HG03064 (cell line): ENCODE measurements around the gene PFAS.

Experiments
- ATAC-seq: cut with Tn5 transposase; IDR thresholded peaks from one replicate; pipeline ENCODE4 v1.9.1; 2021; ENCODE audit warnings: low read depth; ENCODE audit not compliant: unreplicated experiment

Gene PFAS

GRCh38 chr17:8267480-8268147 is 18.5 kb downstream of the PFAS start:
- no peak for ATAC-seq

- ATAC-seq: no peak
These were observed 19.6 kb downstream of the PFAS start for GRCh38 chr17:8268550-8269298.

- ATAC-seq: no peak
These were observed 23.3 kb downstream of the PFAS start for GRCh38 chr17:8272421-8272820.

GRCh38 chr17:8273884-8274444 is 24.9 kb downstream of the PFAS start:
- no peak for ATAC-seq

- no peak for ATAC-seq
These were observed 25.7 kb downstream of the PFAS start for GRCh38 chr17:8274816-8275215.

DNA sequence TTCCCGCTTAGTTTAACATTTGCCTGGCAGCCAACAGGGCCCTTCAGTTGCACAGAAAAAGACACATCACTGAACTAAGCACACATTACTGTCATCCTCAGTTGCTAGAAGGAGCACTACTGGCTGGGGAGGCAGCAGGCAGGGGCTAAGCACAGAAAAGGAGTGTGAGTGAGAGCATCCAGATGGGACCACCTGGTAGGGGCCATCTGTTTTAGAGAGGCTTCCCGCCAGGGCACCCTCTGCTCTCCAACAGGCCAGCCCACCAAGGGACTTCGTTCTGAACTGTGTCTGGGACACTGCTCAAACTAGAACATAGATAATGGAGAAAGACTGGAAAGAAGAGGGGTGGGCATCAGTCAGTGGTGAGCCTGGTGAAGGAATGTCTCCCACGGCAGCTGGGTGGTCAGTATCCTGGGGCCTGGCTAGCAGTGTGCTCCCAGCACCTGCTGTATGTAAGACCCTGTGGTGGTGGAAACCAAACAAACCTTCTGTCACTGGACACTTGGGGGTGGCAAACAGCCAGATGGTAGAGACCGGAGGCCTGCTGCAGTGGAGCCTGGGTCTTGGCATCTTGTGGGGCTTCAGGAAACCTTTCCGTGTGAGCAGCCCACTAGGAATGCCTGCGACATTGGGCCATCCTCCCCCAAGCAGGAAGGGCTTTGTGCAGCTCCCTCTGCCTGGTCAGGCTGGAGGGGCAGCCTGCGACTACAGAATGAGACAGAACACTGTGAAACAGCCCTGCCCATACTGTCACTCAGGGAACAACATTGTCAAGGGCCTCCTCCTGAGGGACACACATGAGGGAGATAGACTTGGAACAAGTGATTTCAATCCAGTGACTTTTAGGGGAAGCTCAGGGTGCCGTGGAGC is 26.6 kb downstream of the PFAS start:
- no peak for ATAC-seq

- ATAC-seq: no peak
These were observed 28.2 kb downstream of the PFAS start for GRCh38 chr17:8277317-8277716.

DNA sequence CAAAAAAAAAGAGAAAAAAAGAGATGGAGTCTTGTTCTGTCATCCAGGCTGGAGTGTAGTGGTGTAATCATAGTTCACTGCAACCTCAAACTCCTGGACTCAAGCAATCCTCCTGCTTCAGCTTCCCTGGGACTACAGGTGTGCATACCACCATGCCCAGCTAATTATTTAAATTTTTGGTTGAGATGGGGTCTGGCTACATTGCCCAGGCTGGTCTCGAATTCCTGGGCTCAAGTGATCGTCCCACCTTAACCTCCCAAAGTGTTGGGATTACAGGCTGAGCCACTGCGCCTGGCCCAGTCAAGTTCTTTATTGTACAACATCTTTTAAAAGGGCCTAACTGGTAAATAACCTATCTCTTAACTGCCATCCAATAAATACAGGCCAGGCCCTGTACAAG is 33.3 kb downstream of the PFAS start:
- ATAC-seq: no peak

- no peak for ATAC-seq
These were observed 34.3 kb downstream of the PFAS start for GRCh38 chr17:8283356-8283755.

- ATAC-seq: no peak
These were observed 35.0 kb downstream of the PFAS start for GRCh38 chr17:8284126-8284525.

DNA sequence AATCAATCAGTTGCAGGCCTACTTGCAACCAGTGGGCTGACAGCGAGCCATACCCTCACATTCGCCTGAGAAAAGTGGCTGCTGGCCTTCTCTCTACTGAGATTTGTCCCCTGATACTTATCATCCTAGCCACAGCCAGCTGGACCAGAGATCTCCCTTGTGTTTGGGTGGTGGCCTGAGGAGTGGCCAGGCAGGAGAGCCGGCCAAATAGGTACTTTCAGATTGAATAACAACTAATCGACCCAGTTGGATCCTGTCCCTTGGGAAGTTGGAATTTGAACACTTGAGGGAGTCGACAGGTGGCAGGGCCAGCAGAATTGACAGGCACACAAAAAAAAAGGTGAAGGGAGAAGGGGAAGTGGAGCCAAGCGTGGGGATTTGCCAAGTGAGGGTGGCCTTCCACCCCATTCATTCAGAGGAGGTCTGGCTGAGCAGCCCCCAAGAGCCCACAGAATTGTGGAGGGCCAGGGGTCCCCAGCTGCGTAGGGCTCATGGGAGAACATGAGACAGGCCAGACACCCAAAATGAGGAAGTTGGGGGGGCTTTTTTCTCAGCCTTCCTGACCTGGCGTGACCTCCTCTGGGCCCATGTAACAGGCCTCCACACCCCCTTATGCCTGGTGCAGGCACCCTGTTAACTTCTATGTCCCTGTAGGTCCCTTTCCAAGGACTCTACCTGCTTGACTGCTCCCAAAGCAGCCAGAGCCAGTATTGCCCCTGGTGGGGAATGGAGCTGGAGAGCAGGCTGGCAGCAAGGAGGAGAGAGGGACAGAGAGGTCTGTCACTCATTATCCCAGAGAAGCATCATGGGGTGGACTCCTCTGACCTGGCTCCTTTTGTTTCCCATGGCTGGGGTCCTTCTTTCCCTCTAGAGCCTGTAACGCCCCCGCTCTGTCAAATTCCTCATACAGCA is 36.4 kb downstream of the PFAS start:
- no peak for ATAC-seq

- no peak for ATAC-seq
These were observed 38.7 kb downstream of the PFAS start for GRCh38 chr17:8287651-8288335.

DNA sequence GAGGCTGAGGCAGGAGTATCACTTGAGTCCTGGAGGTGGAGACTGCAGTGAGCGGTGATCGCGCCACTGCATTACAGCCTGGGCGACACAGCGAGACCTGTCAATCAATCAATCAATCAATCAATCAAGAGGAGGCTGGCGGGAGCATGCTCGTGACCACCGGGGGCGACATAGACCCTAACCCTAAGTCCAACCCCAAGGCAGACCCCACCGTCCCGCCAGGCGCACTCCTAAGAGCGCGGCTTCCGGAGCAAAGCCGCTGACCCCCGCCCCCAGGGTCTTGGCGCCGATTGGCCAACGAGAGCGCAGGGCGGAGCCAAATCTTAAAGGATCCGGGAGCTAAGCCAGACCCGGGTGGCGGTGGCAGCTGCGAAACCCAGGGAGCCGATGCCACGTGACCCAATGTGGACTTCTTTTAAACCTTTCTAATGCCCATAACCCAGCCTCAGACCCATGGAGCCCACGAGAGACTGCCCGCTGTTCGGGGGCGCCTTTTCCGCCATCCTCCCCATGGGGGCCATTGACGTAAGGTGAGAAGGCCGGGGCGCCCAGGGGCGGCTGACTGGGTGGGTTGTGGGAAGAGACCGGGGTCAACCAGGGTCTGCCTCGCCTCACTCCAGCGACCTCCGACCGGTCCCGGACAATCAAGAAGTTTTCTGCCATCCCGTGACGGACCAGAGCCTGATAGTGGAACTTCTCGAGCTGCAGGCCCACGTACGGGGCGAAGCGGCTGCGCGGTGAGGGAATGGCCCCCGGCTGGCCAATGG is 39.4 kb downstream of the PFAS start, which contains the start of gene RANGRF:
Gene RANGRF, plus strand, starts transcription at position 335 of the 767 bp plus-strand sequence. Its CDS starts 119 bp downstream, at position 454.
- ATAC-seq: peak; percentile 75

GRCh38 chr17:8289103-8289397 is 40.0 kb downstream of the PFAS start:
- ATAC-seq: no peak

DNA sequence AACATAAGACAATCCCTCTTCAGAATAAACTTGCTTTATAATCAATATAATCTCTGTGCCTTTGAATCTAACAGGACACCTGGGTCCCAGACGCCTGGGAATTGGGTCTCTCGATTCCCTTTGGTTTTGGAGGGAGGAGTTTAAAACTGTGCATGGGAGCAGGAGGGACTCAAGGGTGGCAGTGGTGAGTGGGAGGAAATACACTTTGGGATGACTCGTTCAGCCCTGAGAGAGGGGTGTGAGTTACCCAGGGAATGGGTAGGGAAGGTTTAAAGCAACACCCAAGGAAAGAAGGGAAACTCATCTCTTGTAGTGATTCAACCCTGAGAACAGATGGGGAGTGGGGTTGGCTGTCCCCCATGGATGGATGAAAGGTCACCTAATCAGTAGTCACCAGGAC is 41.0 kb downstream of the PFAS start:
- no peak for ATAC-seq

DNA sequence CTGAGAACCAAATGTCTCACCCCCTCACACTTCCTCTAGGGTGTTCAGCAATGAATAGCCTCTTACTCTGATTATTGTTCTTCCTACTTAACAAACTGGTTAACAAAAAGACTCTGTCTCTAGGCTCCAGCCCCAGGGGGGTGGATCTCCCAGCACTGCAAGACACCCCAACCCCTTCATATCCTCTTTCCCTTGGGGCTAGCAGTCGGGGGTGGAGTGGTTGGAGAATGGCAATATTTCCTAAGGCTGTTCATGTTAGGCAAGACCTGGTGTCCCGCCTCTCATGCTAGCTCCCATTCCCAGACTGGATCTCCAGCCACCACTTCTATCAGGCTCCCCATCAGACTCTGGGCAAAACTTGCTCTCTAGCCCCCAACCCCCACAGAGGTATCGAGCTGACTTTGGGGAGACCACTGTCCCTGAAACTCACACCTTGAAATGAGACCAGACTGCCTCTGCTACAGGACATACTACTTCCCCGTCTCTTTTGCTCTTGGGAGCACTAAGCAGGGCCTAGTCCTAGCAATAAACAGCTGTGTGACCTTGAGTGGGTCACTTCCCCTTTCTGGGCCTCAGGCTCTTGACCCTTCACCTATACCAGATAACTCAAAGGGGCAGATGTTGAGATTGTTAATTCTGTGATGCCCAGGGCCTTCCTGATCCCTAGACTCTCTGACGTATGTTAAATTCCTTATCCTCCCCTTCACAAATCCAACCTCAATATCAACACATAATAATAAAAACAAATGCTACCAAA is 43.7 kb downstream of the PFAS start:
- ATAC-seq: no peak

DNA sequence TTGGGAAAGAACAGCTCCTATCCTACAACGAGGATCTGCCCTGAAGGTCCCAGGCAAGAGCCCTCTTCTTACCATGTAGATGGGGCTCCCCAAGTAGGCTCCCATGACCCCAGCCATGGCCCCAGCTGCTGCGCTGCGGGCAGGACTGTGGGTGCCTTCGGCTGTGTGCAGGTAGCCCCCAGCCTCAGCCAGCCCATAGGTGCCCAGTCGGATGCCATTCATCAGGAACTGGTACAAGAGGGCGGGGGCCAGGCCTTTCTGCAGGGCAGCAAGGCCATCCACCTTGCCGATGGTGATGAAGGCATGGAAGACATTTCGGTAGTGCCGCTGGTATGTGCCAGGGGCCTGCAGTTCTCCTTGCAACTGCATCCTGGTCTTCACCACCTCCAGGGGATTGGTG is 45.3 kb downstream of the PFAS start:
- no peak for ATAC-seq

GRCh38 chr17:8294814-8295316 is 45.8 kb downstream of the PFAS start:
- ATAC-seq: no peak
